Sciatic nerve (tissue), 2 donors: ENCODE measurements around the gene ITGB4. TPM values are rescaled to one million over a fixed set of nuclear protein-coding genes. Genes with fewer than 3 reads are reported as not detected.

Experiments used
- ATAC-seq: fragments of 200-7000 bp; cut with Tn5 transposase; one replicate; pipeline ENCODE4 v1.9.1; 2020; ENCODE audit warnings: mild to moderate bottlenecking, moderate library complexity
- DNase-seq: peaks from one replicate; pipeline ENCODE4 v3.0.0-alpha.2; 2020; ENCODE audit warnings: low spot score
- intact Hi-C: fragments of 100-400 bp; cut with DNase I; formaldehyde crosslinking; loops from one replicate; pipeline ENCODE4 v1.14.2; 2022
- total RNA-seq: library from RNA; stranded (reverse); fragmentation: NEBNext Ultra II Directional; extraction: Animal tissue kit (Norgen Biotek cat#: 25700); gene quantifications from one replicate; pipeline ENCODE4 v1.2.1, GENCODE V29; 2021
- donor health status: DM: no; HTN: no; CAD: no.
- donor health status: DM: no; HTN: no; CAD: no.

The ITGB4 gene
- total RNA-seq, 1 donor from 2014 or later = 469 TPM

- ATAC-seq (no peak), DNase-seq (no peak)
- intact Hi-C loops = no loop called here
These were observed 26.0 kb upstream of the ITGB4 start for GRCh38 chr17:75695141-75695829.

- ATAC-seq (no peak), DNase-seq (no peak)
- intact Hi-C loops = no loop called here
These were observed 25.4 kb upstream of the ITGB4 start for GRCh38 chr17:75695830-75696271.

- peak; percentile 73 for ATAC-seq
- DNase-seq = no peak
- intact Hi-C loops = no loop called here
These were observed 23.5 kb upstream of the ITGB4 start for GRCh38 chr17:75697651-75698291.

GRCh38 chr17:75698659-75699058 is 22.6 kb upstream of the ITGB4 start:
- intact Hi-C loops = no loop called here

GRCh38 chr17:75701288-75701687 is 20.0 kb upstream of the ITGB4 start:
- no peak for DNase-seq
- ATAC-seq = no peak
- intact Hi-C loops = no loop called here

More at GRCh38 chr17:75698659-75699058, 22.6 kb upstream of the ITGB4 start:
- no peak for ATAC-seq
- DNase-seq = no peak

- ATAC-seq (no peak), DNase-seq (no peak)
- intact Hi-C loops = no loop called here
These were observed 18.1 kb upstream of the ITGB4 start for GRCh38 chr17:75703191-75703590.

GRCh38 chr17:75703591-75703990 is 17.7 kb upstream of the ITGB4 start:
- intact Hi-C loops = no loop called here
- ATAC-seq (no peak), DNase-seq (no peak)

- intact Hi-C loops = no loop called here
- no peak for DNase-seq
- no peak for ATAC-seq
These were observed 16.0 kb upstream of the ITGB4 start for GRCh38 chr17:75704963-75705875.

- intact Hi-C loops = no loop called here
- ATAC-seq (no peak), DNase-seq (no peak)
These were observed 15.1 kb upstream of the ITGB4 start for GRCh38 chr17:75706042-75706728.

- no peak for DNase-seq
- peak; percentile 77 for ATAC-seq
- intact Hi-C loops = no loop called here
These were observed 14.1 kb upstream of the ITGB4 start for GRCh38 chr17:75707079-75707571.

GRCh38 chr17:75712446-75712845 is 8.8 kb upstream of the ITGB4 start:
- no peak for DNase-seq
- no peak for ATAC-seq
- intact Hi-C loops = no loop called here

GRCh38 chr17:75719732-75720131 is 1.5 kb upstream of the ITGB4 start:
- intact Hi-C loops = no loop called here
- no peak for ATAC-seq
- no peak for DNase-seq

GRCh38 chr17:75721463-75722011 is 278 bp downstream of the ITGB4 start:
- intact Hi-C loops = no loop called here
- no peak for DNase-seq
- ATAC-seq = peak; percentile 12

- DNase-seq (no peak), ATAC-seq (peak; percentile 51)
- intact Hi-C loops = no loop called here
These were observed 817 bp downstream of the ITGB4 start for GRCh38 chr17:75722076-75722475.

GRCh38 chr17:75722542-75723095 is 1.4 kb downstream of the ITGB4 start:
- DNase-seq = no peak
- intact Hi-C loops = no loop called here
- peak; percentile 8 for ATAC-seq

GRCh38 chr17:75723171-75723930 is 2.1 kb downstream of the ITGB4 start:
- ATAC-seq = peak; percentile 5
- DNase-seq = no peak
- intact Hi-C loops = no loop called here
